Pancreas (tissue), 10 donors: Measurements from ENCODE around the gene DCHS1. TPM values are rescaled to one million over a fixed set of nuclear protein-coding genes. Genes with fewer than 3 reads are reported as not detected.

Experiments used
- ATAC-seq, 4 donors: fragments of 200-7000 bp; cut with Tn5 transposase; one replicate each; pipeline versions ENCODE4 v1.8.0 to v1.9.1; 2020; ENCODE audit warnings: mild to moderate bottlenecking in 4 of 4, moderate library complexity in 4 of 4
- DNase-seq, 6 donors: peaks; one replicate each; pipeline ENCODE4 v3.0.0-alpha.2; 2020
- FAIRE-seq: peaks from 2 replicates; lab custom pipeline; 2012; peaks lifted over from hg19 to GRCh38; lab: Jason Lieb, UNC
- H3K27ac ChIP-seq, 4 donors: fragments of 200-600 bp; sonication (generic); 1 replicate in 3 of 4; 2 replicates in 1 of 4; pipeline versions ENCODE4 v1.5.0 to v1.8.0; 2020
- H3K27me3 ChIP-seq, 4 donors: fragments of 200-600 bp; one replicate each; pipeline ENCODE4 v1.8.0; 2021
- H3K36me3 ChIP-seq, 3 donors: fragments of 200-600 bp; sonication (generic) in 1 of 3; one replicate each; pipeline versions ENCODE4 v1.5.0 to v1.8.0; 2020 to 2021
- H3K4me1 ChIP-seq, 3 donors: fragments of 200-600 bp; one replicate each; pipeline ENCODE4 v1.8.0; 2021
- H3K4me3 ChIP-seq, 4 donors: fragments of 200-600 bp; sonication (generic) in 2 of 4; one replicate each; pipeline versions ENCODE4 v1.5.0 to v1.8.0; 2020 to 2021
- H3K9me3 ChIP-seq, 4 donors: fragments of 200-600 bp; one replicate each; pipeline ENCODE4 v1.8.0; 2021
- CTCF ChIP-seq, 4 donors: fragments of 200-600 bp; sonication (generic) in 3 of 4; IDR thresholded peaks; one replicate each; pipeline versions ENCODE4 v1.5.0 to v1.8.0; 2021; ENCODE audit warnings: antibody characterized with exemption in 4 of 4
- WGBS, 2 donors: extraction: QIAGEN DNeasy Blood & Tissue Kit; methylation state at CpG; one replicate each; pipeline ENCODE4 v1.1.7; 2013; 5-methylcytosine and 5-hydroxymethylcytosine counted together
- intact Hi-C, 3 donors: fragments of 100-400 bp; cut with DNase I; formaldehyde crosslinking; loops; one replicate each; pipeline versions ENCODE4 v1.11.1 to v1.14.2; 2022
- polyA plus RNA-seq, 2 donors: library from polyadenylated mRNA; stranded (reverse); fragments of 200-250 nt; gene quantifications; one replicate each; pipeline ENCODE4 v1.2.3, GENCODE V29; 2013
- total RNA-seq, 6 donors: library from RNA; stranded (reverse); fragmentation: NEBNext Ultra II Directional in 4 of 6; extraction: Animal tissue kit (Norgen Biotek cat#: 25700) in 4 of 6; gene quantifications; one replicate each; pipeline versions ENCODE4 v1.2.1 to v1.2.4, GENCODE V29; 2021 to 2023
- donor health status: healthy with polysubstance abuse.
- donor health status: DM: no; HTN: no; CAD: no; lungs with moderate emphysema.
- donor health status: DM: no; HTN: no; CAD: no.
- donor health status: control.
- donor health status: control.
- donor health status: Bipolar disorder and iron deficiency.
- donor health status: DM: yes; HTN: yes; CAD: no.
- donor health status: DM: no; HTN: no; CAD: no.
- donor health status: DM: no; HTN: no; CAD: no.
- donor health status: DM: yes; HTN: yes; CAD: no.

Gene DCHS1
- total and polyA plus RNA-seq, 8 donors, result 2.3 to 4.8 (median 3.7) TPM

- Histone ChIP-seq H3K27me3 (no peaks in the 10 kb centered on the region), H3K4me1 (no peaks in the 10 kb centered on the region), H3K27ac (no peak overlapping the region), H3K4me3 (no peak overlapping the region), H3K36me3 (no peaks in the 10 kb centered on the region), H3K9me3 (no peaks in the 10 kb centered on the region)
- no peak for DNase-seq
- no peak for TF ChIP-seq CTCF (IDR thresholded peaks at IDR 0.05)
- 86 to 88% methylated on average over 1 of the region's 1 CpG for WGBS, 2 donors
- FAIRE-seq, result no peak
- ATAC-seq, result no peak
- intact Hi-C loops, result no loop called here
Observed at GRCh38 chr11:6653097-6653496, 2.5 kb downstream of the DCHS1 start.

GRCh38 chr11:6652182-6652581, 3.4 kb downstream of the DCHS1 start:
- ATAC-seq (no peak), DNase-seq (no peak), FAIRE-seq (no peak)
- H3K9me3 ChIP-seq, result no peaks in the 10 kb centered on the region
- WGBS, 2 donors, result 49 to 61% methylated on average over 3 of the region's 3 CpGs
- intact Hi-C loops, result no loop called here
- no peaks in the 10 kb centered on the region for H3K27me3 ChIP-seq
- H3K4me3 ChIP-seq, result no peak overlapping the region
- H3K27ac ChIP-seq, result no peak overlapping the region
- no peaks in the 10 kb centered on the region for H3K36me3 ChIP-seq
- no peaks in the 10 kb centered on the region for H3K4me1 ChIP-seq
- TF ChIP-seq CTCF (IDR thresholded peaks at IDR 0.05), result no peak

GRCh38 chr11:6650980-6651379, 4.6 kb downstream of the DCHS1 start:
- FAIRE-seq, result no peak
- no peaks in the 10 kb centered on the region for H3K4me1 ChIP-seq

GRCh38 chr11:6650104-6650503, 5.5 kb downstream of the DCHS1 start:
- no peaks in the 10 kb centered on the region for H3K9me3 ChIP-seq
- intact Hi-C loops, result no loop called here
- H3K4me3 ChIP-seq, result no peak overlapping the region
- ATAC-seq, result no peak
- H3K36me3 ChIP-seq, result no peaks in the 10 kb centered on the region
- no peak for TF ChIP-seq CTCF (IDR thresholded peaks at IDR 0.05)
- no peaks in the 10 kb centered on the region for H3K27me3 ChIP-seq
- no peak for FAIRE-seq
- no peaks in the 10 kb centered on the region for H3K4me1 ChIP-seq
- DNase-seq, result no peak
- no peak overlapping the region for H3K27ac ChIP-seq

More at GRCh38 chr11:6650980-6651379, 4.6 kb downstream of the DCHS1 start:
- DNase-seq (no peak), ATAC-seq (no peak)
- Histone ChIP-seq H3K4me3 (no peak overlapping the region), H3K36me3 (no peaks in the 10 kb centered on the region), H3K9me3 (no peaks in the 10 kb centered on the region), H3K27me3 (no peaks in the 10 kb centered on the region), H3K27ac (no peak overlapping the region)
- 58 to 67% methylated on average over 6 of the region's 6 CpGs for WGBS, 2 donors
- TF ChIP-seq CTCF (IDR thresholded peaks at IDR 0.05), result no peak
- intact Hi-C loops, result no loop called here

GRCh38 chr11:6648501-6648900, 7.1 kb downstream of the DCHS1 start:
- intact Hi-C loops, result no loop called here
- WGBS, 2 donors, result 60 to 62% methylated on average over 1 of the region's 1 CpG

More at GRCh38 chr11:6648501-6648900, 7.1 kb downstream of the DCHS1 start:
- DNase-seq (no peak), FAIRE-seq (no peak), ATAC-seq (peak in 2 of 4 donors; percentile 48 to 56)
- Histone ChIP-seq H3K27ac (no peak overlapping the region), H3K4me1 (no peaks in the 10 kb centered on the region), H3K36me3 (no peaks in the 10 kb centered on the region), H3K27me3 (no peaks in the 10 kb centered on the region), H3K9me3 (no peaks in the 10 kb centered on the region), H3K4me3 (no peak overlapping the region)
- no peak for TF ChIP-seq CTCF (IDR thresholded peaks at IDR 0.05)
